IMR-90 (cell line): ENCODE results near the gene HEBP1. TPM values are rescaled to one million over a fixed set of nuclear protein-coding genes. Genes with fewer than 3 reads are reported as not detected.
A peak's percentile ranks its signal among the peaks of the same experiment; 100 is the strongest.

ENCODE experiments used
- ATAC-seq: fragments of 200-7000 bp; cut with Tn5 transposase; 2 replicates; pipeline ENCODE4 v1.9.1; 2020; ENCODE audit warnings: low read depth, mild to moderate bottlenecking, moderate library complexity
- BruUV-seq: library from RNA; stranded (reverse); fragments of 400-500 nt; replicated peaks from 2 replicates; lab custom pipeline; 2021; lab: Mats Ljungman, UMichigan
- CTCF ChIA-PET: fragments of 300-600 bp; formaldehyde crosslinking; extraction: SDS; loops from one replicate; lab custom pipeline; 2021; ENCODE audit warnings: antibody characterized with exemption; lab: Yijun Ruan, JAX
- POLR2A ChIA-PET: fragments of 300-600 bp; sonication (Branson Sonifier 250); formaldehyde crosslinking; loops from one replicate; lab custom pipeline; 2022; ENCODE audit warnings: antibody characterized with exemption; ENCODE audit not compliant: unreplicated experiment; lab: Charles Lee
- DNase-seq: peaks from one replicate; pipeline ENCODE4 v3.0.0; 2013
- H2AFZ ChIP-seq: replicated peaks from 2 replicates; pipeline ENCODE3; 2013; ENCODE audit warnings: low read length, mild to moderate bottlenecking; ENCODE audit not compliant: poor library complexity
- H2AK5ac ChIP-seq: 2 replicates; pipeline ENCODE4 v1.6.1; 2013; ENCODE audit warnings: low read depth, low read length, inconsistent platforms
- H2AK9ac ChIP-seq: replicated peaks from 2 replicates; pipeline ENCODE3; 2013; ENCODE audit warnings: mild to moderate bottlenecking, low read depth, low read length, moderate library complexity; ENCODE audit not compliant: poor library complexity
- H2BK120ac ChIP-seq: 2 replicates; pipeline ENCODE4 v1.6.1; 2013; ENCODE audit warnings: low read depth, low read length, inconsistent platforms
- H2BK15ac ChIP-seq: 3 replicates; pipeline ENCODE4 v1.6.1; 2013; ENCODE audit warnings: low read depth, low read length, inconsistent platforms
- H2BK20ac ChIP-seq: 2 replicates; pipeline ENCODE4 v1.6.1; 2013; ENCODE audit warnings: low read depth, mild to moderate bottlenecking, inconsistent platforms, low read length, moderate library complexity
- H2BK5ac ChIP-seq: 2 replicates; pipeline ENCODE4 v1.6.1; 2013; ENCODE audit warnings: mild to moderate bottlenecking, low read depth, low read length, inconsistent platforms; ENCODE audit not compliant: poor library complexity, severe bottlenecking
- H3K14ac ChIP-seq: replicated peaks from 2 replicates; pipeline ENCODE4 v1.6.1; 2013; ENCODE audit warnings: low read depth, low read length, inconsistent platforms
- H3K18ac ChIP-seq: 2 replicates; pipeline ENCODE4 v1.6.1; 2013; ENCODE audit warnings: low read depth, low read length, control low read depth
- H3K23ac ChIP-seq: 2 replicates; pipeline ENCODE4 v1.6.1; 2013; ENCODE audit warnings: low read depth, low read length, inconsistent platforms
- H3K27ac ChIP-seq: 2 replicates; pipeline ENCODE4 v1.5.1; 2013; ENCODE audit warnings: mild to moderate bottlenecking, control low read depth, low read length; ENCODE audit not compliant: insufficient read depth
- H3K27me3 ChIP-seq: 2 replicates; pipeline ENCODE4 v1.6.1; 2013; ENCODE audit warnings: low read length; ENCODE audit not compliant: control insufficient read depth, insufficient read depth
- H3K36me3 ChIP-seq: 2 replicates; pipeline ENCODE4 v1.6.1; 2013; ENCODE audit warnings: low read length, mixed read lengths; ENCODE audit not compliant: control insufficient read depth, insufficient read depth
- H3K4ac ChIP-seq: 2 replicates; pipeline ENCODE4 v1.6.1; 2013; ENCODE audit warnings: low read depth, low read length, inconsistent platforms
- H3K4me1 ChIP-seq: 2 replicates; pipeline ENCODE4 v1.6.1; 2013; ENCODE audit warnings: low read length, mixed read lengths; ENCODE audit not compliant: control insufficient read depth, insufficient read depth
- H3K4me2 ChIP-seq: 2 replicates; pipeline ENCODE4 v1.6.1; 2013; ENCODE audit warnings: low read depth, mild to moderate bottlenecking, control low read depth, low read length, moderate library complexity
- H3K4me3 ChIP-seq: 2 replicates; pipeline ENCODE4 v1.5.1; 2013; ENCODE audit warnings: low read depth, mild to moderate bottlenecking, control low read depth, low read length, moderate library complexity; ENCODE audit not compliant: insufficient read depth
- H3K56ac ChIP-seq: 2 replicates; pipeline ENCODE4 v1.6.1; 2013; ENCODE audit warnings: low read length, inconsistent platforms; ENCODE audit not compliant: insufficient read depth; ENCODE audit errors: extremely low read depth
- H3K79me1 ChIP-seq, 2 experiments: 2 replicates each; pipeline ENCODE4 v1.6.1; 2013; ENCODE audit warnings: low read length in 2 of 2, inconsistent platforms in 1 of 2, low read depth in 1 of 2
- H3K9ac ChIP-seq: 2 replicates; pipeline ENCODE4 v1.6.1; 2013; ENCODE audit warnings: low read depth, low read length, control low read depth
- H3K9me1 ChIP-seq: 2 replicates; pipeline ENCODE4 v1.6.1; 2013; ENCODE audit warnings: low read length, inconsistent platforms; ENCODE audit not compliant: insufficient read depth
- H3K9me3 ChIP-seq: 2 replicates; pipeline ENCODE4 v1.6.1; 2013; ENCODE audit warnings: low read length; ENCODE audit not compliant: control insufficient read depth, insufficient read depth
- H4K20me1 ChIP-seq: 2 replicates; pipeline ENCODE4 v1.6.1; 2013; ENCODE audit warnings: low read length, inconsistent platforms; ENCODE audit not compliant: insufficient read depth
- H4K5ac ChIP-seq: 2 replicates; pipeline ENCODE4 v1.6.1; 2013; ENCODE audit warnings: mild to moderate bottlenecking, low read depth, low read length, control low read depth
- H4K8ac ChIP-seq, 2 experiments: 2 replicates each; pipeline ENCODE4 v1.6.1; 2013; ENCODE audit warnings: low read depth in 2 of 2, low read length in 2 of 2, control low read depth in 1 of 2, inconsistent platforms in 1 of 2
- H4K91ac ChIP-seq: 2 replicates; pipeline ENCODE4 v1.6.1; 2013; ENCODE audit warnings: low read depth, low read length, inconsistent platforms; ENCODE audit not compliant: insufficient read depth
- BHLHE40 ChIP-seq: fragments of 150-350 bp; IDR thresholded peaks from 2 replicates; pipeline ENCODE4 v1.6.1; 2016; ENCODE audit warnings: mild to moderate bottlenecking, low read depth, low read length
- CEBPB ChIP-seq: IDR thresholded peaks from 2 replicates; pipeline ENCODE4 v1.6.1; 2012; ENCODE audit warnings: low read depth, low read length, improper control_type of control experiment
- CHD1 ChIP-seq: IDR thresholded peaks from 2 replicates; pipeline ENCODE4 v1.6.1; 2012; ENCODE audit warnings: low read depth, low read length, improper control_type of control experiment
- FOS ChIP-seq: fragments of 150-350 bp; IDR thresholded peaks from 2 replicates; pipeline ENCODE4 v1.6.1; 2016; ENCODE audit warnings: low read depth, low read length
- MAFK ChIP-seq: IDR thresholded peaks from 2 replicates; pipeline ENCODE4 v1.6.1; 2012; ENCODE audit warnings: low read depth, low read length, improper control_type of control experiment
- MAZ ChIP-seq: IDR thresholded peaks from 2 replicates; pipeline ENCODE4 v1.6.1; 2012; ENCODE audit warnings: low read depth, mild to moderate bottlenecking, low read length, improper control_type of control experiment, moderate library complexity, borderline replicate concordance
- MXI1 ChIP-seq: IDR thresholded peaks from 2 replicates; pipeline ENCODE4 v1.6.1; 2012; ENCODE audit warnings: low read depth, mild to moderate bottlenecking, low read length, moderate library complexity, borderline replicate concordance
- NFE2L2 ChIP-seq: fragments of 150-350 bp; IDR thresholded peaks from 2 replicates; pipeline ENCODE4 v1.6.1; 2016; ENCODE audit warnings: low read depth, mild to moderate bottlenecking, low read length
- POLR2A ChIP-seq: IDR thresholded peaks from 2 replicates; pipeline ENCODE4 v1.6.1; 2012; ENCODE audit warnings: mild to moderate bottlenecking, low read depth, low read length
- RAD21 ChIP-seq: IDR thresholded peaks from 2 replicates; pipeline ENCODE4 v1.6.1; 2012; ENCODE audit warnings: low read length, improper control_type of control experiment
- RCOR1 ChIP-seq: IDR thresholded peaks from 2 replicates; pipeline ENCODE4 v1.6.1; 2012; ENCODE audit warnings: mild to moderate bottlenecking, low read length, improper control_type of control experiment; ENCODE audit not compliant: insufficient replicate concordance
- RFX5 ChIP-seq: IDR thresholded peaks from 2 replicates; pipeline ENCODE4 v1.8.0; 2012; ENCODE audit warnings: low read depth, mild to moderate bottlenecking, low read length, moderate library complexity
- SMC3 ChIP-seq: fragments of 150-350 bp; IDR thresholded peaks from 2 replicates; pipeline ENCODE4 v1.6.1; 2016; ENCODE audit warnings: low read depth, mild to moderate bottlenecking, antibody characterized with exemption, low read length, moderate library complexity
- WGBS, 2 experiments: methylation state at CpG; one replicate each; pipeline versions ENCODE4 v1.1.5 to v1.1.7; 2013; ENCODE audit warnings: missing lambda C conversion rate in 2 of 2; ENCODE audit not compliant: insufficient read length in 1 of 2; ENCODE audit errors: extremely low coverage in 2 of 2; 5-methylcytosine and 5-hydroxymethylcytosine counted together
- dilution Hi-C: fragments of 300-500 bp; cut with HindIII; formaldehyde crosslinking; loops from one replicate; pipeline ENCODE4 v1.14.3; 2018; ENCODE audit warnings: low sequenced_read_pairs; ENCODE audit not compliant: unreplicated experiment
- in situ Hi-C: fragments of 300-500 bp; cut with MboI; formaldehyde crosslinking; loops from 3 replicates; pipeline ENCODE4 v1.14.3; 2019; ENCODE audit warnings: low sequenced_read_pairs, inconsistent platforms, mixed read lengths
- intact Hi-C: fragments of 100-400 bp; cut with micrococcal nuclease; formaldehyde crosslinking; loops from 2 replicates; pipeline ENCODE4 v1.10.0; 2022
- polyA plus RNA-seq, 3 experiments: library from polyadenylated mRNA; depleted of rRNA; stranded (reverse); fragments of >200 nt; gene quantifications; 2 replicates each; pipeline ENCODE4 v1.2.3, GENCODE V29; 2012; ENCODE audit warnings: low replicate concordance in 1 of 3
- total RNA-seq: library from RNA; depleted of rRNA; stranded (reverse); fragments of >200 nt; gene quantifications from 2 replicates; pipeline ENCODE4 v1.2.3, GENCODE V29; 2012
- TF ChIP-seq, protein P1 (sequence below): conservative IDR thresholded peaks from 2 replicates; pipeline ENCODE4 v1.5.1; 2012; ENCODE audit warnings: mild to moderate bottlenecking, low read depth, low read length, improper control_type of control experiment

Gene HEBP1
- total and polyA plus RNA-seq, 2 of the 4 experiments (the other 2 are of a cell fraction): 18.8 to 49.2 TPM

DNA sequence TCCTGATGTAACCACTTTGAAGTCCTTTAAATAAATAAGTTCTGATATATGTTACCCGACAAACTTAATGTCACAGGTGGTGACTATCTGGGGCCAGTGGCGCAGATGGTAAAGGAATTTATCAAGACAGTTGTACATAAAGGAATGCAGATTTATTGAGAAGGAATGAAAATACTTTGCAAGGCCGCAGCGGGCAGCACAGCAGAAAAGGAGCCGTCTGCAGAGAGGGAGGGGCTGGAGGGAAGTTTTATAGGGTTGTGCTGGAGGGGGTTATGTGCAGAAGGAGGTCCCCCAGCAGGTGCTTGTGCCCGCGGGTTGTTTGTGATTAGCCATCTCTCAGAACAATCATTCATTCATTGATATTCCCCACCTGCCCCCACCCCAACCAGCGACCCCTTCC is 65.5 kb downstream of the HEBP1 start:
- Histone ChIP-seq H2BK15ac (no peak overlapping the region), H3K36me3 (peaks cover 3% of the 10 kb centered on the region), H2AFZ (no peak overlapping the region), H4K20me1 (no peaks in the 10 kb centered on the region), H2AK9ac (no peak overlapping the region), H3K23ac (no peak overlapping the region), H2AK5ac (no peak overlapping the region), H4K8ac (no peak overlapping the region), H2BK120ac (no peak overlapping the region), H3K4me3 (no peak overlapping the region), H3K9me1 (no peaks in the 10 kb centered on the region), H3K18ac (no peak overlapping the region), H3K79me1 (no peaks in the 10 kb centered on the region; a peak in 2 of 4 replicates), H3K4me1 (peaks cover 2% of the 10 kb centered on the region; the same call in 1 of the 2 replicates), H4K5ac (no peak overlapping the region; the same call in 1 of the 2 replicates), H4K91ac (no peak overlapping the region), H3K14ac (no peak overlapping the region), H3K56ac (no peak overlapping the region), H3K4ac (no peak overlapping the region), H3K27ac (no peak overlapping the region), H2BK5ac (no peak overlapping the region), H3K27me3 (no peaks in the 10 kb centered on the region), H3K9me3 (no peaks in the 10 kb centered on the region), H3K4me2 (no peak overlapping the region; the same call in 1 of the 2 replicates), H2BK20ac (no peak overlapping the region), H3K9ac (no peak overlapping the region)
- dilution Hi-C loops (no loop called here), in situ Hi-C loops (no loop called here), intact Hi-C loops (no loop called here)
- ChIA-PET POLR2A (no interaction called here), CTCF (no interaction called here)
- ATAC-seq: peak; percentile 54
- 20% methylated on average over 1 of the region's 8 CpGs; no CpG with 5 or more reads in 1 of the 2 experiments for WGBS, 2 experiments
- no peak for DNase-seq
- TF ChIP-seq CEBPB: no peak
- no peak for TF ChIP-seq NFE2L2
- TF ChIP-seq, protein P1, sequence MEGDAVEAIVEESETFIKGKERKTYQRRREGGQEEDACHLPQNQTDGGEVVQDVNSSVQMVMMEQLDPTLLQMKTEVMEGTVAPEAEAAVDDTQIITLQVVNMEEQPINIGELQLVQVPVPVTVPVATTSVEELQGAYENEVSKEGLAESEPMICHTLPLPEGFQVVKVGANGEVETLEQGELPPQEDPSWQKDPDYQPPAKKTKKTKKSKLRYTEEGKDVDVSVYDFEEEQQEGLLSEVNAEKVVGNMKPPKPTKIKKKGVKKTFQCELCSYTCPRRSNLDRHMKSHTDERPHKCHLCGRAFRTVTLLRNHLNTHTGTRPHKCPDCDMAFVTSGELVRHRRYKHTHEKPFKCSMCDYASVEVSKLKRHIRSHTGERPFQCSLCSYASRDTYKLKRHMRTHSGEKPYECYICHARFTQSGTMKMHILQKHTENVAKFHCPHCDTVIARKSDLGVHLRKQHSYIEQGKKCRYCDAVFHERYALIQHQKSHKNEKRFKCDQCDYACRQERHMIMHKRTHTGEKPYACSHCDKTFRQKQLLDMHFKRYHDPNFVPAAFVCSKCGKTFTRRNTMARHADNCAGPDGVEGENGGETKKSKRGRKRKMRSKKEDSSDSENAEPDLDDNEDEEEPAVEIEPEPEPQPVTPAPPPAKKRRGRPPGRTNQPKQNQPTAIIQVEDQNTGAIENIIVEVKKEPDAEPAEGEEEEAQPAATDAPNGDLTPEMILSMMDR: no peak
- TF ChIP-seq RAD21: no peak
- TF ChIP-seq MAFK: no peak
- no peak for TF ChIP-seq SMC3
- TF ChIP-seq RFX5: no peak
- TF ChIP-seq FOS: no peak
- TF ChIP-seq RCOR1: no peak
- no peak for TF ChIP-seq BHLHE40
- no peak for TF ChIP-seq MAZ
- TF ChIP-seq CHD1: no peak
- no peak for TF ChIP-seq MXI1
- TF ChIP-seq POLR2A: no peak
- no TSS peak for BruUV-seq
